Endothelial cell of umbilical vein (primary cell): ENCODE data around the gene RHOA. TPM values are rescaled to one million over a fixed set of nuclear protein-coding genes. Genes with fewer than 3 reads are reported as not detected.

ENCODE experiments used
- BruUV-seq: library from RNA; stranded (reverse); fragments of 400-500 nt; replicated peaks from 2 replicates; lab custom pipeline; 2021; lab: Mats Ljungman, UMichigan
- CTCF ChIA-PET: fragments of 300-600, 350-600 bp; sonication (Branson Sonifier 250); formaldehyde crosslinking; loops from one replicate; lab custom pipeline; 2021; ENCODE audit warnings: antibody characterized with exemption, inconsistent platforms; lab: Charles Lee
- POLR2A ChIA-PET: fragments of 300-600, 350-600 bp; sonication (Branson Sonifier 250); formaldehyde crosslinking; loops from one replicate; lab custom pipeline; 2021; ENCODE audit warnings: antibody characterized with exemption, inconsistent platforms; lab: Charles Lee
- DNase-seq: peaks from one replicate; pipeline ENCODE4 v3.0.0-alpha.2; 2011; ENCODE audit warnings: low read depth, low spot score
- FAIRE-seq: peaks from 2 replicates; lab custom pipeline; 2011; peaks lifted over from hg19 to GRCh38; lab: Jason Lieb, UNC
- H2AFZ ChIP-seq: 2 replicates; pipeline ENCODE4 v1.6.0; 2012; ENCODE audit warnings: low read depth, low read length, control low read depth, inconsistent platforms
- H3K27ac ChIP-seq: 2 replicates; pipeline ENCODE4 v1.5.1; 2011; ENCODE audit warnings: low read depth, mild to moderate bottlenecking, control low read depth, low read length, moderate library complexity; ENCODE audit not compliant: insufficient read depth
- H3K27me3 ChIP-seq, 2 experiments: 2 replicates each; pipeline versions ENCODE4 v1.6.0 to v1.6.1; 2011; ENCODE audit warnings: low read length in 2 of 2, mixed read lengths in 1 of 2; ENCODE audit not compliant: control insufficient read depth in 2 of 2, insufficient read depth in 2 of 2
- H3K36me3 ChIP-seq, 2 experiments: 2 replicates in 1 of 2; 3 replicates in 1 of 2; pipeline ENCODE4 v1.5.1; 2011; ENCODE audit warnings: low read length in 2 of 2, mild to moderate bottlenecking in 1 of 2, moderate library complexity in 1 of 2; ENCODE audit not compliant: control insufficient read depth in 2 of 2, insufficient read depth in 2 of 2; ENCODE audit errors: extremely low read depth in 1 of 2
- H3K4me1 ChIP-seq: 3 replicates; pipeline ENCODE4 v1.5.1; 2011; ENCODE audit warnings: mild to moderate bottlenecking, low read length; ENCODE audit not compliant: control insufficient read depth, insufficient read depth; ENCODE audit errors: extremely low read depth
- H3K4me2 ChIP-seq: 2 replicates; pipeline ENCODE4 v1.6.1; 2011; ENCODE audit warnings: low read length, control low read depth, mixed read lengths; ENCODE audit not compliant: insufficient read depth
- H3K4me3 ChIP-seq, 3 experiments: fragments of 200-600 bp in 1 of 3; sonication (generic), shearing (Covaris generic) in 1 of 3; replicated peaks in 1 of 3; 2 replicates each; pipeline ENCODE4 v1.5.1; 2011 to 2016; ENCODE audit warnings: control low read depth in 3 of 3, low read length in 3 of 3, mild to moderate bottlenecking in 2 of 3, inconsistent platforms in 1 of 3, low read depth in 1 of 3, moderate library complexity in 1 of 3; ENCODE audit not compliant: insufficient read depth in 1 of 3
- H3K79me2 ChIP-seq: 2 replicates; pipeline ENCODE4 v1.6.0; 2012; ENCODE audit warnings: low read length, inconsistent platforms; ENCODE audit not compliant: control insufficient read depth, insufficient read depth
- H3K9ac ChIP-seq: replicated peaks from 2 replicates; pipeline ENCODE3; 2011; ENCODE audit warnings: low read length, control low read depth; ENCODE audit not compliant: insufficient read depth; ENCODE audit errors: extremely low read depth
- H3K9me1 ChIP-seq: replicated peaks from 3 replicates; pipeline ENCODE4 v1.6.0; 2011; ENCODE audit warnings: mild to moderate bottlenecking, low read length; ENCODE audit not compliant: control insufficient read depth, insufficient read depth; ENCODE audit errors: extremely low read depth
- H3K9me3 ChIP-seq: replicated peaks from 2 replicates; pipeline ENCODE4 v1.5.1; 2012; ENCODE audit warnings: low read length, inconsistent platforms; ENCODE audit not compliant: control insufficient read depth, insufficient read depth
- H4K20me1 ChIP-seq: replicated peaks from 2 replicates; pipeline ENCODE3; 2011; ENCODE audit warnings: mild to moderate bottlenecking, low read length; ENCODE audit not compliant: control insufficient read depth, insufficient read depth; ENCODE audit errors: extremely low read depth
- EZH2 ChIP-seq: IDR thresholded peaks from 2 replicates; pipeline ENCODE4 v1.6.1; 2012; ENCODE audit warnings: borderline replicate concordance, low read depth, mild to moderate bottlenecking, moderate library complexity, low read length, inconsistent platforms; ENCODE audit not compliant: severe bottlenecking
- FOS ChIP-seq: IDR thresholded peaks from 2 replicates; pipeline ENCODE4 v1.6.1; 2011; ENCODE audit warnings: mild to moderate bottlenecking, low read length, moderate library complexity, borderline replicate concordance; ENCODE audit not compliant: insufficient read depth
- GATA2 ChIP-seq: IDR thresholded peaks from 2 replicates; pipeline ENCODE4 v1.7.0; 2011; ENCODE audit warnings: low read depth, mild to moderate bottlenecking, moderate library complexity, mixed read lengths, low read length; ENCODE audit not compliant: insufficient read length, insufficient read depth
- JUN ChIP-seq: IDR thresholded peaks from 2 replicates; pipeline ENCODE4 v1.6.1; 2011; ENCODE audit warnings: borderline replicate concordance, low read depth; ENCODE audit not compliant: insufficient read length, insufficient read depth
- MAX ChIP-seq: IDR thresholded peaks from 2 replicates; pipeline ENCODE4 v1.6.1; 2011; ENCODE audit not compliant: insufficient read depth, insufficient read length
- MYC ChIP-seq: IDR thresholded peaks from one replicate; pipeline ENCODE4 v1.6.1; 2011; ENCODE audit warnings: mild to moderate bottlenecking, low read depth, low read length
- POLR2A ChIP-seq: IDR thresholded peaks from 2 replicates; pipeline ENCODE4 v1.6.1; 2012; ENCODE audit warnings: low read depth, mild to moderate bottlenecking, control low read depth, low read length
- POLR2AphosphoS5 ChIP-seq: IDR thresholded peaks from 2 replicates; pipeline ENCODE4 v1.6.1; 2012; ENCODE audit warnings: low read depth, mild to moderate bottlenecking, control low read depth, low read length, moderate library complexity; ENCODE audit not compliant: insufficient read depth
- dilution Hi-C: fragments of 300-500 bp; cut with MboI; formaldehyde crosslinking; loops from one replicate; pipeline ENCODE4 v1.15.0; 2019; ENCODE audit warnings: low sequenced_read_pairs; ENCODE audit not compliant: extremely low pct_ligation_motif_present
- intact Hi-C: fragments of 100-400 bp; cut with micrococcal nuclease; formaldehyde crosslinking; loops from one replicate; pipeline ENCODE4 v1.10.0; 2022
- polyA plus RNA-seq, 4 experiments: library from polyadenylated mRNA; depleted of rRNA in 3 of 4; stranded (reverse) in 3 of 4; unstranded in 1 of 4; fragments of >200 nt; gene quantifications; 2 replicates each; pipeline versions ENCODE4 v1.2.1 to v1.2.3, GENCODE V29; 2011 to 2012; ENCODE audit warnings: missing spikeins in 1 of 4
- total RNA-seq: library from RNA; stranded (reverse); gene quantifications from 2 replicates; pipeline ENCODE4 v1.2.3, GENCODE V29; 2021
- TF ChIP-seq, protein P1 (sequence below), 2 donors: IDR thresholded peaks; 1 replicate in 1 of 2; 2 replicates in 1 of 2; pipeline ENCODE4 v1.5.1; 2011; ENCODE audit warnings: low read length in 2 of 2, mild to moderate bottlenecking in 2 of 2, moderate library complexity in 2 of 2, control low read depth in 1 of 2, inconsistent platforms in 1 of 2, low read depth in 1 of 2; ENCODE audit not compliant: insufficient read depth in 1 of 2; ENCODE audit errors: extremely low read depth in 1 of 2

RHOA gene
- total and polyA plus RNA-seq, 2 donors (not counting 3 experiments of a cell fraction or from before 2014, with no cell fraction given): 450 to 580 TPM

DNA sequence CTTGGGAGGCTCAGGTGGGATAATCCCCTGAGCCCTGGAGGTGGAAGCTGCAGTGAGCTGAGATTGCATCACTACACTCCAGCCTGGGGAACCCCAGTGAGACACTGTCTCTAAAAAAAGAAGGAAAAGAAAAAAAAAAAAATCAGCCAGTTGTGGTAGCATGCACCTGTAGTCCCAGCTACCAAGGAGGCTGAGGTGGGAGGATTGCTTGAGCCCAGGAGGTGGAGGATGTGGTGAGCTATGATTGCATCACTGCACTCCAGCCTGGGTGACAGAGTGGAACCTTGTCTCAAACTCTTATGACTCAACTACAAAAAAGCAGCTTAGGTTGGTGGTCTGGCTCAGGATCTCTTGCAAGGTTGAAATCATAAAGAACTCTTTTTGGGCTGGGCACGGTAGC, 34.3 kb downstream of the RHOA start:
- CTCF ChIA-PET: interaction anchor here (0.9 to 1.3 kb wide), 3 partner anchors 11 to 72 kb away, joined by 3 read pairs; no protein-coding TSS in a partner anchor
- TF ChIP-seq, protein P1, sequence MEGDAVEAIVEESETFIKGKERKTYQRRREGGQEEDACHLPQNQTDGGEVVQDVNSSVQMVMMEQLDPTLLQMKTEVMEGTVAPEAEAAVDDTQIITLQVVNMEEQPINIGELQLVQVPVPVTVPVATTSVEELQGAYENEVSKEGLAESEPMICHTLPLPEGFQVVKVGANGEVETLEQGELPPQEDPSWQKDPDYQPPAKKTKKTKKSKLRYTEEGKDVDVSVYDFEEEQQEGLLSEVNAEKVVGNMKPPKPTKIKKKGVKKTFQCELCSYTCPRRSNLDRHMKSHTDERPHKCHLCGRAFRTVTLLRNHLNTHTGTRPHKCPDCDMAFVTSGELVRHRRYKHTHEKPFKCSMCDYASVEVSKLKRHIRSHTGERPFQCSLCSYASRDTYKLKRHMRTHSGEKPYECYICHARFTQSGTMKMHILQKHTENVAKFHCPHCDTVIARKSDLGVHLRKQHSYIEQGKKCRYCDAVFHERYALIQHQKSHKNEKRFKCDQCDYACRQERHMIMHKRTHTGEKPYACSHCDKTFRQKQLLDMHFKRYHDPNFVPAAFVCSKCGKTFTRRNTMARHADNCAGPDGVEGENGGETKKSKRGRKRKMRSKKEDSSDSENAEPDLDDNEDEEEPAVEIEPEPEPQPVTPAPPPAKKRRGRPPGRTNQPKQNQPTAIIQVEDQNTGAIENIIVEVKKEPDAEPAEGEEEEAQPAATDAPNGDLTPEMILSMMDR (IDR thresholded peaks at IDR 0.05; ENCODE audit: extremely low read depth in 1 of 2, insufficient read depth in 1 of 2, low read depth in 1 of 2, low read length in 2 of 2): no peak
- TF ChIP-seq FOS (no peak), EZH2 (no peak), JUN (no peak), GATA2 (no peak), POLR2AphosphoS5 (no peak), MYC (no peak), POLR2A (no peak), MAX (no peak)
- Histone ChIP-seq H3K27ac (no peak overlapping the region), H3K4me2 (no peak overlapping the region), H3K4me3 (no peak overlapping the region), H3K27me3 (no peaks in the 10 kb centered on the region), H2AFZ (no peak overlapping the region), H3K9me1 (no peaks in the 10 kb centered on the region), H3K36me3 (peaks cover 16 to 17% of the 10 kb centered on the region in 2 experiments), H3K4me1 (no peaks in the 10 kb centered on the region), H3K9ac (no peak overlapping the region), H4K20me1 (peaks cover 10% of the 10 kb centered on the region), H3K9me3 (no peaks in the 10 kb centered on the region), H3K79me2 (peaks cover 99% of the 10 kb centered on the region)
- FAIRE-seq: no peak
- dilution Hi-C loops: no loop called here
- BruUV-seq: no TSS peak
- intact Hi-C loops: no loop called here
- no peak for DNase-seq
- POLR2A ChIA-PET: interaction anchor here (0.5 to 0.7 kb wide), 2 partner anchors 9 to 16 kb away, joined by 3 to 5 read pairs; no protein-coding TSS in a partner anchor
